ENCODE measurements around the gene CREB3L2.

- TF ChIP-seq CTCF (conservative IDR thresholded peaks at IDR 0.05) (no peak), ZFX (IDR thresholded peaks at IDR 0.05) (no peak)
Measured at GRCh38 chr7:138023618-138024342, 21.9 kb upstream of the CREB3L2 start.
